ENCODE results near the gene TPD52L1.

Gene TPD52L1

DNA sequence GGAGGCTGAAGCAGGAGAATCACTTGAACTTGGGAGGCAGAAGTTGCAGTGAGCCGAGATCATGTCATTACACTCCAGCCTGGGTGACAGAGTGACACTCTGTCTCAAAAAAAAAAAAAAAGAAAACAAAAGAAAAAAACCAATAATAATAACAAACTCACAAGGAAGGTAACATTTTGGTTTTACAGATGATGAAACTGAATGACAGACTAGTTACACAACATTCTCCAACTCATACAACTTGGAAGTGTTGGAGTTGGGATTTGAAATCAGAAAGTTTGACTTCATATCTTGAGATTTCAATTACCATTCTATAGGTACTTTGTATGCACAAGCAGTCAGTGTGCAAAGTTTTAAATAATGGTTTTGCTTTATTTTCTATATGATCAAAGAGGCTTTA is 10.2 kb downstream of the TPD52L1 start:
- no peak overlapping the region for H3K4me3 ChIP-seq (ENCODE audit: low read depth, low read length)
- TF ChIP-seq, protein P1, sequence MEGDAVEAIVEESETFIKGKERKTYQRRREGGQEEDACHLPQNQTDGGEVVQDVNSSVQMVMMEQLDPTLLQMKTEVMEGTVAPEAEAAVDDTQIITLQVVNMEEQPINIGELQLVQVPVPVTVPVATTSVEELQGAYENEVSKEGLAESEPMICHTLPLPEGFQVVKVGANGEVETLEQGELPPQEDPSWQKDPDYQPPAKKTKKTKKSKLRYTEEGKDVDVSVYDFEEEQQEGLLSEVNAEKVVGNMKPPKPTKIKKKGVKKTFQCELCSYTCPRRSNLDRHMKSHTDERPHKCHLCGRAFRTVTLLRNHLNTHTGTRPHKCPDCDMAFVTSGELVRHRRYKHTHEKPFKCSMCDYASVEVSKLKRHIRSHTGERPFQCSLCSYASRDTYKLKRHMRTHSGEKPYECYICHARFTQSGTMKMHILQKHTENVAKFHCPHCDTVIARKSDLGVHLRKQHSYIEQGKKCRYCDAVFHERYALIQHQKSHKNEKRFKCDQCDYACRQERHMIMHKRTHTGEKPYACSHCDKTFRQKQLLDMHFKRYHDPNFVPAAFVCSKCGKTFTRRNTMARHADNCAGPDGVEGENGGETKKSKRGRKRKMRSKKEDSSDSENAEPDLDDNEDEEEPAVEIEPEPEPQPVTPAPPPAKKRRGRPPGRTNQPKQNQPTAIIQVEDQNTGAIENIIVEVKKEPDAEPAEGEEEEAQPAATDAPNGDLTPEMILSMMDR (IDR thresholded peaks at IDR 0.05; ENCODE audit: insufficient read depth, low read depth, low read length, missing control alignments) = no peak
- no peak for DNase-seq (ENCODE audit: low read depth)

DNA sequence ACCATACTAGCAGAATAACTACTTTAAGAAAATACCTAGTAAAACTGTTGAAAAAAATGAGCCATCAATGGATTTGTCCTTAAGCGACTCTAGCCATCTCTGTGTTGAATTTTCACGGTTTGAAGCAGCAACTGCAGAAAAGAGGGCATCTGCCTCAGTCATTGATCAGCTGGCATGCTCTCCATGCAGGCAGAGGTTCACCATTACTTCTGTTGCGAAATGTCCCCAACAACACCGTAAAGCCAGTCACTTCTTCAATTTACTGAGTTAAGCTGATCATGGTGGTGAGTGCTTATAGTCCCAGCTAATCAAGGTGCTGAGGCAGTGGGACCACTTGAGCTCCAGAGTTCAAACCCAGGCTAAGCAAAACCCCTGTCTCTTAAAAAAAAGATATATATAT is 11.1 kb downstream of the TPD52L1 start:
- H3K4me3 ChIP-seq (ENCODE audit: low read depth, low read length) = no peak overlapping the region
- TF ChIP-seq, protein P1 (IDR thresholded peaks at IDR 0.05; ENCODE audit: insufficient read depth, low read depth, low read length, missing control alignments) = no peak
- DNase-seq (ENCODE audit: low read depth) = no peak

DNA sequence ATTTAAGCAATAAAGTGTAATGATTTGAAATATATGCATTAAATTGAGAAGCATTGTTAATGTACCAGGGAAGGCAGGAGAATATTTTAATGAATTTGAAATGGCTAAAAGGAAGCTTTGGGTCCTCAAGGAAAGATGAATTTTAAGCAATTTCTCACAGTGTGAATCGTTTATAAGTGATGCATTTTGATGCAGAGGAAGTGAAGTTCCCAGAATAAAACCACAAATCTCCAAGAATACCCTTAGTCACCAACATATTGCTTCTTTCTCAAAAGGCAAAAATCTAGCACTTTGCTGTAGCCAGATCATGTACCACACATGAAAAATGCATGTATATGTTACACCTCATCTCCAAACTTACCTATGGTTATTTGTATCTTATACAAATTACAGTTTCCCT is 11.7 kb downstream of the TPD52L1 start:
- TF ChIP-seq, protein P1 (IDR thresholded peaks at IDR 0.05; ENCODE audit: insufficient read depth, low read depth, low read length, missing control alignments) = no peak

DNA sequence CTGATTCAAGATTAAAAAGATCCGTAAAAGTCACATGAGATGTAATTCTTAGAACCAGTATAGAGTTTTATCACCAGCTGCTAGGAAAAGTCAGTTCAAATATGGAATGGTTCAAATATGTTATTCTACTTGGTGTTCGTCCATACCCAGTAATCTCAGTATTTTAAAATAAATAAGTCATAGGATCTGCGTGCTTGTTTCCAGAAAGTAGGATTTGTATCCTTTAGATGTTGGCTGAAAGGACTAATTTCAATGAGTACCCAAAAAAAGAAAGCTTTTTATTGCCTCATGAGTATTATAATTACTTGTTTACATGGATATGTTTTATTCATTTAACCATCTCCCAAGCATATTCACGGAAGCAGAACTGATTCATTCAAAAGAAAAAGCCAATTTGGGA is 12.2 kb downstream of the TPD52L1 start:
- H3K4me3 ChIP-seq (ENCODE audit: low read depth, low read length) = no peak overlapping the region
- DNase-seq (ENCODE audit: low read depth) = no peak
- TF ChIP-seq, protein P1 (IDR thresholded peaks at IDR 0.05; ENCODE audit: insufficient read depth, low read depth, low read length, missing control alignments) = no peak

More for the DNA sequence above, 11.7 kb downstream of the TPD52L1 start:
- no peak overlapping the region for H3K4me3 ChIP-seq (ENCODE audit: low read depth, low read length)
- no peak for DNase-seq (ENCODE audit: low read depth)

DNA sequence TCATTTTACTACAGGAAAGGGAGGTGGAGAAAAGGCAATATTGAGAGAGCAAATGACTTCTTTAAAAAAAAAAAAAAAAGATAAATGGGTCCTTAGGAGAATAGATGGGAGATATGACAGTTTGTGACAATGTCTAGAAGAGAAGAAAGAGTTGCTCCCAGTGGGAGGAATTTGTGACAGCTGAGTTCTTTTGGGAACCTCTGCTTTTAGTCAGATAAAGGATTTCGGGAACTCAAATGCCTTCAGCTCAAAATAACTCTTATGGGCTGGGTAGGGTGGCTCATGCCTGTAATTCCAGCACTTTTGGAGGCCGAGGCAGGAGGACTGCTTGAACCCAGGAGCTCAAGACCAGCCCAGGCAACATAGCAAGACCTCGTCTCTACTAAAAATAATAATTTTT is 13.1 kb downstream of the TPD52L1 start:
- TF ChIP-seq, protein P1 (IDR thresholded peaks at IDR 0.05; ENCODE audit: insufficient read depth, low read depth, low read length, missing control alignments) = no peak
- no peak overlapping the region for H3K4me3 ChIP-seq (ENCODE audit: low read depth, low read length)
- DNase-seq (ENCODE audit: low read depth) = no peak

DNA sequence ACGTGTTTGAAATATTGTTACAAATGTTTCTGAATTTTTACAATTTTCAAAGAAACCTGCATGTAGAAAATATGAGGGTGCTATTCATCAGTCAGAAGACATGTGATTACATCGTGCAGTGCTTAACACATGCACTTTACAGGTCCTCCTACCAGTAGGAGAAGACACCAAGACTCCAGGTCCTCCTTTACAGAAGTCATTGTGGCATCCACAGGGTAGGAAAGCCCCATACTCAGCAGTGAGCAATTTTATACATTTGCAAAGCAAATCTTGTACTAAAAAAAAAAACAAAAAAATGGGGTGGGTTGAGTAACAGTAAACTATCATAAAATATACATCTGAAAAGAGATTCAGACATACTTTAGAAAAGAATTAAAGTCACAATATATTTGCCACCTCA is 14.0 kb downstream of the TPD52L1 start:
- no peak for DNase-seq (ENCODE audit: low read depth)
- TF ChIP-seq, protein P1 (IDR thresholded peaks at IDR 0.05; ENCODE audit: insufficient read depth, low read depth, low read length, missing control alignments) = no peak

DNA sequence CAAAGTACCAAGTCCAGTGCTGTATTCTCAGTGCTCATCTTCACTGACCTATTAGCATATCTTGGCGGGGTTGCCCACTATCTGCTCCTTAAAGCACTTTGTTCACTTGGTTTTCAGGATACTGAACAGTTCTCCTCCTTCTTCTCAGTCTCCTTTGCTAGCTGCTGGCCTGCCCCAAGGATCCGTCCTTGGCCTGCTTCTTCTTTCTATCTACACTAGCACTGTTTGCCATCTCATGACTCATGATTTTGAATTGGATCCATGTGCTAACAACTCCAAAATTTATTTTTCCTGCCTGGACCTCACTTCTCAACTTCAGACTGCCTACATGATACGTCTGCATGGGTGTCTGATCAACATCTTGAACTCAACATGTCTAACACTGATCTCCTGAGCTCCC is 15.5 kb downstream of the TPD52L1 start:
- TF ChIP-seq, protein P1 (IDR thresholded peaks at IDR 0.05; ENCODE audit: insufficient read depth, low read depth, low read length, missing control alignments) = no peak
- no peak overlapping the region for H3K4me3 ChIP-seq (ENCODE audit: low read depth, low read length)
- no peak for DNase-seq (ENCODE audit: low read depth)

More for the DNA sequence above, 14.0 kb downstream of the TPD52L1 start:
- no peak overlapping the region for H3K4me3 ChIP-seq (ENCODE audit: low read depth, low read length)

Data from GM12865 (cell line).